NCI-H345 treated with DMSO at 0.1 percent for 48 hours (cell line): ENCODE measurements around the gene RNF126.
"Not testable (repeated sequence)": the region's sequence is repeated elsewhere in the genome, so short reads cannot be mapped to it uniquely, and the experiment has no call there.

Experiments
- DNase-seq: peaks from one replicate; lab custom pipeline; 2025; ENCODE audit not compliant: unreplicated experiment; lab: John Stamatoyannopoulos, UW

Gene RNF126

DNA sequence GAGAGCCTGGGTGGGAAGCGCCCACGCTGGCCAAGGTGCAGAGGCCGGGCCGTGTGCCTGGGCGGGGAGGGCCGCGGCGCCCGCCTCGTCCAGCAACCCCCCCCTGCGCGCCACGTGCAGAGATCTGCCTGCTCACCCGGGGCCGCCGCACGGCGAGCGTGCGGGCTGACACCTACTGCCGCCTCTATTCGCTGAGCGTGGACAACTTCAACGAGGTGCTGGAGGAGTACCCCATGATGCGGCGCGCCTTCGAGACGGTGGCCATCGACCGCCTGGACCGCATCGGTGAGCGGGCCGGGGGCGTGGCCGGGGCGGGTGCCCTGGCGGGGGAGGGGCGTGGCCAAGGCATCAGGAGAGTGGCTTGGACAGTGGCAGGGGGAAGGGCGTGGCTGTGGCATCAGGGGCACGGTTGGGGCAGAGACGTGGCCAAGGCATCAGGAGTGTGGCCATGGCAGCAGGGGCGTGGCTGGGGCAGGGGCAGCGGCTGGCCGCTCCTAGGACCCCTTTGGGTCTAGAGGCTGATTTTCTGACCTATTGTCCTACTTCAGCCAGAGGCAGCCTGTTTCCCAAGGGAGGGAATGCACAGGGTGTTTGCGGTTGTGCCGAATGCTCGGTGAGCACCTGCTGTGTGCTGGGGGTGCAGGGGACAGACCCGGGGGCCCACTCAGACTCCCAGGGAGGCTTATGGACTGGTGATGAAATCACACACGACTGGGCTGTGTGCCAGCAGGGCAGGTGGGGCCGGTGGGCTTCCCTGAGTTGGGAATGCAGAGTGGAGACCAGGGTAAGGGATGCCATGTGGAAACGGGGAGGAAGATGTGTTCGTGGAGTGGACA is 49.1 kb downstream of the RNF126 start:
- no peak for DNase-seq

- DNase-seq: no peak
Measured at GRCh38 chr19:612941-613340, 50.1 kb downstream of the RNF126 start.

DNA sequence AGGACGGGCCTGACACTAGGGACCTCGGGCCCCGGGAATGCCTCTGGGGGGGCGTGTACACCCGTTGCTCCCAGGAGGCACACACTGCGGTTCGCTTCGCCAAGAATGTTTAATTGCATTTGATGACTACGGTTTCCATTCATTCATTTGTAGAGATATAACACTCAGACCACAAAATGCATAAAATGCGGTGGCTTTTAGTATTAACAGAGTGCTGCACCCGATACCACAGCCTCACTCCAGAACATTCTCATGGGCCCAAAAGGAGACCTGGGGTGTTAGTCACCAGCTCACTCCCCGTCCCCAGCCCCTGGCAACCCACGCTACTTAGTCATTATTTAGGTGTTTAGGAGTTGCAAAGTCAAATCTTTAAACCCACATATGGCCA is 51.5 kb downstream of the RNF126 start:
- DNase-seq: no peak

- no peak for DNase-seq
Measured at GRCh38 chr19:610801-611480, 52.1 kb downstream of the RNF126 start.

GRCh38 chr19:610071-610800 is 52.8 kb downstream of the RNF126 start:
- DNase-seq: no peak

GRCh38 chr19:609004-609346 is 54.0 kb downstream of the RNF126 start:
- no peak for DNase-seq

DNA sequence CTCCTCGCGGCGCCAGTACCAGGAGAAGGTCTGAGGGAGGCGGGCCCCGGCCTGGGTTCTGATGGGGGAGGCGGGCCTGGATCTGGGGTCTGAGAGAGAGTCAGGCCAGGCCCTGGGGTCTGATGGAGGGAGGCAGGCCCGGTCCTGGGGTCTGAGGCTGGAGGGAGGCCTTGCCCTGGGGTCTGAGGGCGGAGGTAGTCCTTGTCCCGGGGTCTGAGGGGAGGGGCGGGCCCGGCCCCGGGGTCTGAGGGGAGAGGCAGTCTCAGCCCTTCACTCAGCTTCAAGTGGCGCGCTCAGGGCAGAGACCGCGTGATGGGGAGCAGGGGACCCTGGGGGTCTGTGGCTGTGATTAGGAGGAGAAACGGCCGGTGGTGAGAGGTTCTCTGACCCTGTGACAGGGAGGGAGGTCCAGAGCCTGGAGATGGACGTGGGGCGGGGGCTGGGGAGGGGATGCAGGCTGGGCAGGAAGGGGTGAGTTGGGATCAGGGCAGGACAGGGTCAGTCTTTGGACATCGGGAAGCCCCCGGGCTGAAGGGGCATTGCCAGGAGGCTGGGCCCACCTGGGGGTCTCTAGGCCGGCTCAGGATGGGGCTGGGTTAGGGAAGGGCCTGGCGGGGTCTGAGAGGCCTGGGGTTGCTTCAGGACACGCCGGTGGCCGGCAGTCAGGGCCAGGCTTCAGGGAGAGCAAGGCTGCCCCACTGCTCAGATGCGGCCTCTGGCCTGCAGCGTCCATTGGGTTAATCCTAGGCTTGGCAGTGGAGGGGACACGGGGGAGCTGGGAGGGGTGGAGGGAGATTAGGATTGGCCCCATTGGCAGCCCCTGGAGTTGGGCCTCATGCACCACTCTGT is 54.6 kb downstream of the RNF126 start:
- no peak for DNase-seq

- DNase-seq: no peak
Measured at GRCh38 chr19:607301-608154, 55.5 kb downstream of the RNF126 start.

DNA sequence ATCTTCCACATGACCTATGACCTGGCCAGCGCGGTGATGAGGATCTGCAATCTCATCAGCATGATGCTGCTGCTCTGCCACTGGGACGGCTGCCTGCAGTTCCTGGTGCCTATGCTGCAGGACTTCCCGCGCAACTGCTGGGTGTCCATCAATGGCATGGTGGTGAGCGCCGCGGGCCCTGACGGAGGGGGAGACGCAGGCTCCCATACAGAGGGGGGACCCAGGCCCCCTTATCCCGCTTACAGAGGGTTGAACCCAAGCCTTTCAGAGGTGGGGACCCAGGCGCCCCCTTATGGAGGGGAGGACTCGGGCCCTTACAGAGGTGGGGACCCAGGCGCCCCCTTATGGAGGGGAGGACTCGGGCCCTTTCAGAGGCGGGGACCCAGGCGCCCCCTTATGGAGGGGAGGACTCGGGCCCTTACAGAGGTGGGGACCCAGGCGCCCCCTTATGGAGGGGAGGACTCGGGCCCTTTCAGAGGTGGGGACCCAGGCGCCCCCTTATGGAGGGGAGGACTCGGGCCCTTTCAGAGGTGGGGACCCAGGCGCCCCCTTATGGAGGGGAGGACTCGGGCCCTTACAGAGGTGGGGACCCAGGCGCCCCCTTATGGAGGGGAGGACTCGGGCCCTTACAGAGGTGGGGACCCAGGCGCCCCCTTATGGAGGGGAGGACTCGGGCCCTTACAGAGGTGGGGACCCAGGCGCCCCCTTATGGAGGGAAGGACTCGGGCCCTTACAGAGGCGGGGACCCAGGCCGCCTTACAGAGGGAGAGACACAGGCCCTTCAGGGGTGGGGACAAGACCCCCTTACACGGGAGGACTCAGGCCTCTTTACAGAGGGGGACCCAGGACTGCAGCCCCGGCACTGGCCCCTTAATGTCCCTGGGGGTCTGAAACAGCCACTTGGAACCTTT is 57.7 kb downstream of the RNF126 start:
- not testable (repeated sequence) for DNase-seq

GRCh38 chr19:604355-604754 is 58.7 kb downstream of the RNF126 start:
- no peak for DNase-seq

GRCh38 chr19:603779-604178 is 59.2 kb downstream of the RNF126 start:
- DNase-seq: not testable (repeated sequence)

- not testable (repeated sequence) for DNase-seq
Measured at GRCh38 chr19:603302-603639, 59.7 kb downstream of the RNF126 start.

GRCh38 chr19:602391-603301 is 60.4 kb downstream of the RNF126 start:
- no peak for DNase-seq

DNA sequence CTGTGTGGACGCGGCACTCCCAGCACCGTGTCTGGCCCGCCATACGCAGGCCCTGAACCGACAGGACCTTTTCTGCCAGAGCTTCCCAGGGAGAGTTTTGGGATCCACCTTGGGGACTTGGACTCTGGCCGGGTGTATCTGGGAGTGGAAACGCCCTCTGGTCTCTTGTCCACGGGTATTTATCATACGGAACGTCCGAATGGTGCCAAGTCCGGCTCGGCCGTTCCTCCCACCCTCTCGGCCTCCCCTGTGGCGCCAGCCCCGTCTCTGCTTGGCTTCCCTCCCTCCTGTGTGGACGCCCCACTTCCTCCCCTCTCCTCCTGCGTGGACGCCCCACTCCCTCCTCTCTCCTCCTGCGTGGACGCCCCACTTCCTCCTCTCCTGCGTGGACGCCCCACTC is 61.2 kb downstream of the RNF126 start:
- DNase-seq: no peak

DNA sequence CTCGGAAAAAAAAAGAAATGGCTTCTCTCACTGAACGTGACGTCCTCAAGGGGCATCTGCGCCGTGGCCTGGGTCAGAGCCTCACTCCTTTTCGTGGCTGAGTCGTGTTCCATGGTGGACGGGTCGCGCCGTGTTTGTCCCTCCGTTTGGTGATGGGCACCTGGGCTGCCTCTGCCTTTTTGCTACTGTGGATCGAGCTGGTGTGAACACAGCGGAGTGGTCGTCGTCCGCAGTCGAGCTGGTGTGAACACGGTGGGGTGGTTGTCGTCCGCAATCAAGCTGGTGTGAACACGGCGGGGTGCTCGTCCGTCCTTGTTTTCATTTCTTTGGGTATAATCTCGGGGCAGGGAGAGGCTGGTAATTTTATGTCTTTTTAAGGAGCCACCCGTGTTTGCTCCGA is 61.7 kb downstream of the RNF126 start:
- no peak for DNase-seq
